A673 (cell line): ENCODE results near the gene CYTH3.

Experiments used
- EZH2 ChIP-seq: fragments of 200-600 bp; sonication (generic); IDR thresholded peaks from 2 replicates; pipeline ENCODE4 v1.6.1; 2017; ENCODE audit warnings: borderline replicate concordance, low read depth, mild to moderate bottlenecking, mixed read lengths, antibody characterized with exemption, low read length; ENCODE audit not compliant: poor library complexity, severe bottlenecking
- TF ChIP-seq, protein P1 (sequence below): fragments of 300-800, 200-600 bp; sonication (generic); conservative IDR thresholded peaks from 2 replicates; pipeline ENCODE4 v1.5.1; 2017; ENCODE audit warnings: low read depth, mild to moderate bottlenecking, antibody characterized with exemption, low read length, moderate library complexity, mixed read lengths

DNA sequence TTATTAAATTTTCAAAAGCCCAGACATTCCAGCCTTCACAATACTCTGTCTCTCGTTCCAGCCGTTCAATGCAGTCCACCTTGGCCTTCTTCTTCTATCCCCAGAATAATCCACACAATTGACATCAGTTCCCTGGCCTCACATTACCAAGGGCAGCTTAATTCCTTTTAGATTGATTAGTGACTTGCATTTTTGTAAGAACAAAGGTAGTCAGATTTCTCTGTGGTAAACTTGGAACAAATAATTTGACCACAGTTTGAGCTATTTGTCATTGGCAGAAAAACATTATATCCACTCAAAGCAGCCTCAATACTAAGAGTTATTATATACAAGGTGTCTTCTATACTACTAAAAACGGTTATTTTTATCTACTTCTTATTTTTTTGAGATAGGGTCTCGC is 5.1 kb upstream of the CYTH3 start:
- TF ChIP-seq EZH2: no peak
- TF ChIP-seq, protein P1, sequence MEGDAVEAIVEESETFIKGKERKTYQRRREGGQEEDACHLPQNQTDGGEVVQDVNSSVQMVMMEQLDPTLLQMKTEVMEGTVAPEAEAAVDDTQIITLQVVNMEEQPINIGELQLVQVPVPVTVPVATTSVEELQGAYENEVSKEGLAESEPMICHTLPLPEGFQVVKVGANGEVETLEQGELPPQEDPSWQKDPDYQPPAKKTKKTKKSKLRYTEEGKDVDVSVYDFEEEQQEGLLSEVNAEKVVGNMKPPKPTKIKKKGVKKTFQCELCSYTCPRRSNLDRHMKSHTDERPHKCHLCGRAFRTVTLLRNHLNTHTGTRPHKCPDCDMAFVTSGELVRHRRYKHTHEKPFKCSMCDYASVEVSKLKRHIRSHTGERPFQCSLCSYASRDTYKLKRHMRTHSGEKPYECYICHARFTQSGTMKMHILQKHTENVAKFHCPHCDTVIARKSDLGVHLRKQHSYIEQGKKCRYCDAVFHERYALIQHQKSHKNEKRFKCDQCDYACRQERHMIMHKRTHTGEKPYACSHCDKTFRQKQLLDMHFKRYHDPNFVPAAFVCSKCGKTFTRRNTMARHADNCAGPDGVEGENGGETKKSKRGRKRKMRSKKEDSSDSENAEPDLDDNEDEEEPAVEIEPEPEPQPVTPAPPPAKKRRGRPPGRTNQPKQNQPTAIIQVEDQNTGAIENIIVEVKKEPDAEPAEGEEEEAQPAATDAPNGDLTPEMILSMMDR: no peak
